Dermis microvascular lymphatic vessel endothelial cell (primary cell): ENCODE results near the gene C11orf91. TPM values are rescaled to one million over a fixed set of nuclear protein-coding genes. Genes with fewer than 3 reads are reported as not detected.

Experiments
- DNase-seq, 2 donors: peaks; one replicate each; pipeline versions ENCODE4 v3.0.0 to v3.0.0-alpha.2; 2010; ENCODE audit warnings: low read depth in 2 of 2
- total RNA-seq: library from RNA; depleted of rRNA; stranded (reverse); fragments of >200 nt; gene quantifications from 2 replicates; pipeline ENCODE4 v1.2.1, GENCODE V29; 2014

C11orf91 gene
- total RNA-seq, 1 donor from 2014 or later: not detected

DNA sequence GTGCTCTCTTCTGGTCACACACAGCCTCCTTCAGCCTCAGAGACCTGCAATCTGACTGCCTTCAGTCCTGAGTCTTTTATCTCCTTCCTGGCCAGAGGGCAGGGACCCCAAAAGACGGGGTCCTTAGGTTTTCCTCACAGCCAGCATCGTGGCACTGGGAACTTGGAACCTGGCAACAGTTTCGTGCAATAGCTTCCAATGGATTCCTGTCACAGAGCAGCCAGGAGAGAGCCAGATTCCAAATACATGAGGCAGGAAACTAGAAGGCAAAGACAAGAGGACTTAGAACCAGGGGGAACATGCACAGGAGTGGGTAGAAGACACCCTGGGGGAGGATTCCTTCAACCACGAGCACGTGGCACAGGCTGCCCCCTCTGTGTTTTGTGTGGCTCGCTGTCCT is 48.6 kb downstream of the C11orf91 start:
- DNase-seq: no peak

DNA sequence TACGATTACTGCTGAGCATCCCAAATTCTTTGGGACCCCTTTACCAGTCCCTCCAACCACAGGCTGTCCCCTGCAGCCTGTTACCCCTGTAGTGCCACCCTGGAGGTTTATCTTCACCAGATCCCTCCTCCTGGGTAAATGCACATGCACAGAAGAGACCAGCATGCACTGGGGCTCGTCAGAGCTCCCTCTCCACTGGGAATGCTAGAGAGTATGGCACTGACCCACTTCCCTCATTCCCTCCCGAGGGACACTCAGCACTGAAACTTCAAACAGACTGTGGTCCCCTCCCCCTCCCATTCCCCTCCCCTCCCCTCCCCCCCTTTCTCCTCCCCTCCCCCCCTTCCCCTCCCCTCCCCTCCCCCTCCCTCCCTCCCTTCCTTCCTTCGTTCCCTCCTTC is 49.1 kb downstream of the C11orf91 start:
- no peak for DNase-seq

DNA sequence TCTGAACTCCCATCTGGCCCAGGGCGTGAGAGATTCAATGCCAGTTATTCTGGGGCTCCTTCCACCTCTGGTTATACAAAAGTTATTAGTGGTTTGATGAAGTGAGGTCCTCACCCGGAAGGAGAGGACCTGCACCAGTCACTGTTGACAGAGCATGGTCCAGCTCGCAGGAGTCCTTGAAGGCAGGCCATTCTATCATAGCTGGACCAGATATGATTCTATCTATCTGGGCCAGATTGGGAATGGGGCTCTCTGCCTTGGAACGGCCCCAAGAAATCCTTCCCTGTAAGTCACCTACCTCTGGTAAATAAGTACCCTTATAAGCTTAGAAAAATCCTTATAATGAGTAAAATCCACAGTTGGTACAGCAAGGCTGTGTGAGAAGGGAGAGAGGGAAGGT is 50.7 kb downstream of the C11orf91 start:
- DNase-seq: no peak

Other genes starting within 250 kb of the C11orf91 start
- gene CD59, start 35.6 kb upstream of the C11orf91 start, total RNA-seq: 669 and 765 TPM in 2 replicates
- gene FBXO3, start 73.7 kb upstream of the C11orf91 start, total RNA-seq: 30.6 and 31.1 TPM in 2 replicates
- gene LMO2, start 191.2 kb upstream of the C11orf91 start, total RNA-seq: 47.6 and 50.8 TPM in 2 replicates